ENCODE results near the gene IL1RAPL1.
"Not testable (repeated sequence)": the region's sequence is repeated elsewhere in the genome, so short reads cannot be mapped to it uniquely, and the experiment has no call there.

The IL1RAPL1 gene

GRCh38 chrX:29297171-29297800 lies 710.0 kb downstream of the IL1RAPL1 start:
- Histone ChIP-seq H3K9me3 (ENCODE audit: control insufficient read depth in 2 of 2, low read length in 2 of 2) (no peaks in the 10 kb centered on the region), H3K4me3 (ENCODE audit: low read length in 2 of 2) (no peak overlapping the region), H3K27ac (ENCODE audit: low read length) (no peak overlapping the region), H3K27me3 (ENCODE audit: control insufficient read depth in 1 of 2, insufficient read depth in 2 of 2, low read length in 2 of 2) (no peaks in the 10 kb centered on the region), H3K36me3 (ENCODE audit: control insufficient read depth in 2 of 2, insufficient read depth in 2 of 2, low read length in 2 of 2) (no peaks in the 10 kb centered on the region), H3K9ac (ENCODE audit: low read length in 2 of 2) (no peak overlapping the region), H3K4me1 (ENCODE audit: control insufficient read depth, insufficient read depth, low read length) (no peaks in the 10 kb centered on the region)

DNA sequence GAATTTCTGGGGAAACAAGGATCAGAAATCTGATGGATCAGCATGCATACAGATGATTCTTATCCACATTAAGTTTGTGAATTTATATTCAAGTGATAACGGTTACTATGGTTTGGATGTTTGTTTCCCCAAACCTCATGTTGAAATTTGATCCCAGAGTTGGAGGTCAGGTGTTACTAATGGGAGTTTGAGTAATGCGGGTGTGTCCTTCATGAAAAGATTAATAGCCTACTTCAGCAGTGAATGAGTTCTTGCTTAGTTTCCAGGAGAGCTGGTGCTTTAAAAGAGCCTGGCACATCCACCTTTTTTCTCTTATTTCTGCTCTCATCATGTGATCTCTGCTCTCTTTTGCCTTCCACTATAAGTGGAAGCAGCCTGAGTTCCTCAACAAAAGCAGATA lies 712.4 kb downstream of the IL1RAPL1 start:
- no peaks in the 10 kb centered on the region for H3K27me3 ChIP-seq (ENCODE audit: control insufficient read depth in 1 of 2, insufficient read depth in 2 of 2, low read length in 2 of 2)
- no peak overlapping the region for H3K4me3 ChIP-seq (ENCODE audit: low read length in 2 of 2)
- H3K4me1 ChIP-seq (ENCODE audit: control insufficient read depth, insufficient read depth, low read length) = no peaks in the 10 kb centered on the region
- no peak overlapping the region for H3K9ac ChIP-seq (ENCODE audit: low read length in 2 of 2)
- H3K27ac ChIP-seq (ENCODE audit: low read length) = no peak overlapping the region
- H3K9me3 ChIP-seq (ENCODE audit: control insufficient read depth in 2 of 2, low read length in 2 of 2) = no peaks in the 10 kb centered on the region
- H3K36me3 ChIP-seq (ENCODE audit: control insufficient read depth in 2 of 2, insufficient read depth in 2 of 2, low read length in 2 of 2) = no peaks in the 10 kb centered on the region

DNA sequence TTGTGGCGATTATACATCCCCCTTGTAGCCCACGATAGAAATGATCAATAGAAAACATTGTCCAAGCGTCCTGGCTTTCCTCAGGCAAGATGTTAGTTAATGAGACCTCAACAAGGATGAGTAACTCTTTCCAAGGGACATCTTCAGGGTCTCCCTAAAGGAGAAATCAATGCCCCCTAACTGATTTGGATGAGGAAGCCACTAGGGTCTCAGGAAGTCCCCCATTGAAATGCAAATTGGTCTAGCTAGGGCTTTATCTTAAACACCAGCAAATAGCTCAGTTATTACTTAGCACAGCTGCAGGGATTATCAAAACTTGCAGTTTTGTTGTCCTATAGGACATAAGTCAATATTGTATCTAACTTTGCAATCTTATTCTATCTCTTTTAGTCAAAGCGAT lies 721.5 kb downstream of the IL1RAPL1 start:
- Histone ChIP-seq H3K9ac (ENCODE audit: low read length in 2 of 2) (no peak overlapping the region), H3K36me3 (ENCODE audit: control insufficient read depth in 2 of 2, insufficient read depth in 2 of 2, low read length in 2 of 2) (no peaks in the 10 kb centered on the region), H3K4me1 (ENCODE audit: control insufficient read depth, insufficient read depth, low read length) (no peaks in the 10 kb centered on the region), H3K4me3 (ENCODE audit: low read length in 2 of 2) (no peak overlapping the region), H3K9me3 (ENCODE audit: control insufficient read depth in 2 of 2, low read length in 2 of 2) (no peaks in the 10 kb centered on the region), H3K27ac (ENCODE audit: low read length) (no peak overlapping the region), H3K27me3 (ENCODE audit: control insufficient read depth in 1 of 2, insufficient read depth in 2 of 2, low read length in 2 of 2) (no peaks in the 10 kb centered on the region)

GRCh38 chrX:29315931-29316330 lies 728.7 kb downstream of the IL1RAPL1 start:
- Histone ChIP-seq H3K4me1 (ENCODE audit: control insufficient read depth, insufficient read depth, low read length) (no peaks in the 10 kb centered on the region), H3K36me3 (ENCODE audit: control insufficient read depth in 2 of 2, insufficient read depth in 2 of 2, low read length in 2 of 2) (no peaks in the 10 kb centered on the region), H3K4me3 (ENCODE audit: low read length in 2 of 2) (no peak overlapping the region), H3K27me3 (ENCODE audit: control insufficient read depth in 1 of 2, insufficient read depth in 2 of 2, low read length in 2 of 2) (no peaks in the 10 kb centered on the region), H3K27ac (ENCODE audit: low read length) (no peak overlapping the region), H3K9me3 (ENCODE audit: control insufficient read depth in 2 of 2, low read length in 2 of 2) (no peaks in the 10 kb centered on the region), H3K9ac (ENCODE audit: low read length in 2 of 2) (no peak overlapping the region)

DNA sequence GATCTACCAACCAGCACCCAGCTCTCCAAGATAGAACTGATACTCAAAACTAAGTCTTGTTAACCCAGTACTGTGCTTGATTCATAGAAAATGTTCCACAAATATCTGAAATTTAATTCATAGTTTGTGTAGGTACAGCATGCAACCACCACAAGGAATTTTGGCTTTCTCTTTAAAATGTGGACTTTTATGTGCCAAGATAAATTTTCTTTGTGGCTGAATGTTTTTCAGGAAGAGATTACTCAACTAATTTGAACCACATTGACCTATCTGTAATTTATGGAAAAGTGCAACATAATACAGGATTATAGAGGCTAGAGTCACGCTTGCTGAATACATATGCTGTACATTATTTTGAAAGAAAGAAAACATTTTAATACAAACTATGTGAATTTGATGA lies 730.8 kb downstream of the IL1RAPL1 start:
- H3K27me3 ChIP-seq (ENCODE audit: control insufficient read depth in 1 of 2, insufficient read depth in 2 of 2, low read length in 2 of 2) = no peaks in the 10 kb centered on the region
- no peaks in the 10 kb centered on the region for H3K4me1 ChIP-seq (ENCODE audit: control insufficient read depth, insufficient read depth, low read length)
- no peak overlapping the region for H3K27ac ChIP-seq (ENCODE audit: low read length)
- H3K4me3 ChIP-seq (ENCODE audit: low read length in 2 of 2) = no peak overlapping the region
- H3K9me3 ChIP-seq (ENCODE audit: control insufficient read depth in 2 of 2, low read length in 2 of 2) = no peaks in the 10 kb centered on the region
- H3K9ac ChIP-seq (ENCODE audit: low read length in 2 of 2) = no peak overlapping the region
- H3K36me3 ChIP-seq (ENCODE audit: control insufficient read depth in 2 of 2, insufficient read depth in 2 of 2, low read length in 2 of 2) = no peaks in the 10 kb centered on the region

DNA sequence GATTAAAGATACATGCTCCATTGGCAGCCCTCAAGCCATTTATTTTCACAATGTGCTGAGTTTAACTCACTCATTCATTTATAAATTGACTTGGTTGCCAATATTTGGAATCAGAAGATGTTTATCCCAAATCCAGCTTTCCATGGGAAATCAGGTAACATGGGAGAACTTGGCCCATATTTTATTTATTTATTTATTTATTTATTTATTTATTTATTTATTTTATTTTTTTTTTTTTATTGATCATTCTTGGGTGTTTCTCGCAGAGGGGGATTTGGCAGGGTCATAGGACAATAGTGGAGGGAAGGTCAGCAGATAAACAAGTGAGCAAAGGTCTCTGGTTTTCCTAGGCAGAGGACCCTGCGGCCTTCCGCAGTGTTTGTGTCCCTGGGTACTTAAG lies 745.2 kb downstream of the IL1RAPL1 start:
- H3K9ac ChIP-seq (ENCODE audit: low read length in 2 of 2); H3K36me3 ChIP-seq (ENCODE audit: control insufficient read depth in 2 of 2, insufficient read depth in 2 of 2, low read length in 2 of 2); H3K27ac ChIP-seq (ENCODE audit: low read length): not testable (repeated sequence)

DNA sequence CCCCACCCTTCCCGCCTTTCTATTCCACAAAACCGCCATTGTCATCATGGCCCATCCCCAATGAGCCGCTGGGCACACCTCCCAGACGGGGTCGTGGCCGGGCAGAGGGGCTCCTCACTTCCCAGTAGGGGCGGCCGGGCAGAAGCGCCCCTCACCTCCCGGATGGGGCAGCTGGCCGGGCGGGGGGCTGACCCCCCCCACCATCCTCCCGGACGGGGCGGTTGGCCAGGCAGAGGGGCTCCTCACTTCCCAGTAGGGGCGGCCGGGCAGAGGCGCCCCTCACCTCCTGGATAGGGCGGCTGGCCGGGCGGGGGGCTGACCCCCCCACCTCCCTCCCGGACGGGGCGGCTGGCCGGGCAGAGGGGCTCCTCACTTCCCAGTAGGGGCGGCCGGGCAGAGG lies 745.8 kb downstream of the IL1RAPL1 start:
- H3K27me3 ChIP-seq (ENCODE audit: control insufficient read depth in 1 of 2, insufficient read depth in 2 of 2, low read length in 2 of 2); H3K9me3 ChIP-seq (ENCODE audit: control insufficient read depth in 2 of 2, low read length in 2 of 2); H3K4me1 ChIP-seq (ENCODE audit: control insufficient read depth, insufficient read depth, low read length); H3K36me3 ChIP-seq (ENCODE audit: control insufficient read depth in 2 of 2, insufficient read depth in 2 of 2, low read length in 2 of 2); H3K4me3 ChIP-seq (ENCODE audit: low read length in 2 of 2); H3K9ac ChIP-seq (ENCODE audit: low read length in 2 of 2); H3K27ac ChIP-seq (ENCODE audit: low read length): not testable (repeated sequence)

More for the DNA sequence above, 745.2 kb downstream of the IL1RAPL1 start:
- H3K9me3 ChIP-seq (ENCODE audit: control insufficient read depth in 2 of 2, low read length in 2 of 2); H3K4me1 ChIP-seq (ENCODE audit: control insufficient read depth, insufficient read depth, low read length); H3K27me3 ChIP-seq (ENCODE audit: control insufficient read depth in 1 of 2, insufficient read depth in 2 of 2, low read length in 2 of 2); H3K4me3 ChIP-seq (ENCODE audit: low read length in 2 of 2): not testable (repeated sequence)

DNA sequence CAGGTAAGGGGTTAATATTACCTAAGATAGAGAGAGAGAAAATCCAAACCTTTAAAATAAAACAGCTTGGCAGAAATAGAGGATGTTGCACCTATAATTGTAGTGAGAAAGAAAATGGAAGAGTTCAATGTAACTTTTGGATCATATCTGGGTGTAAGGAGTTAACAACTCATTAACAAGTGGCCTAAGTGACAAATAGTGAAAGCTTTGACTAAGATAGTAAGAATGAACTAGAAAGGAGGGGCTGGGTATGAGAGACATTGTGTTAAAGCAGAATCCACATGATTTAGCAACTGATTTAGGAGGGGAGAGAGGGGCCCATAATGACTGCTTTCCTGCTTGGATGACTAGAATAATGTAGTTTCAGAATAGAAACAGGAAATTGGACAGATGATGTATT lies 761.0 kb downstream of the IL1RAPL1 start:
- no peak overlapping the region for H3K9ac ChIP-seq (ENCODE audit: low read length in 2 of 2)
- H3K27me3 ChIP-seq (ENCODE audit: control insufficient read depth in 1 of 2, insufficient read depth in 2 of 2, low read length in 2 of 2) = no peaks in the 10 kb centered on the region
- H3K4me3 ChIP-seq (ENCODE audit: low read length in 2 of 2) = no peak overlapping the region
- no peaks in the 10 kb centered on the region for H3K9me3 ChIP-seq (ENCODE audit: control insufficient read depth in 2 of 2, low read length in 2 of 2)
- H3K27ac ChIP-seq (ENCODE audit: low read length) = no peak overlapping the region
- H3K36me3 ChIP-seq (ENCODE audit: control insufficient read depth in 2 of 2, insufficient read depth in 2 of 2, low read length in 2 of 2) = no peaks in the 10 kb centered on the region
- H3K4me1 ChIP-seq (ENCODE audit: control insufficient read depth, insufficient read depth, low read length) = no peaks in the 10 kb centered on the region

DNA sequence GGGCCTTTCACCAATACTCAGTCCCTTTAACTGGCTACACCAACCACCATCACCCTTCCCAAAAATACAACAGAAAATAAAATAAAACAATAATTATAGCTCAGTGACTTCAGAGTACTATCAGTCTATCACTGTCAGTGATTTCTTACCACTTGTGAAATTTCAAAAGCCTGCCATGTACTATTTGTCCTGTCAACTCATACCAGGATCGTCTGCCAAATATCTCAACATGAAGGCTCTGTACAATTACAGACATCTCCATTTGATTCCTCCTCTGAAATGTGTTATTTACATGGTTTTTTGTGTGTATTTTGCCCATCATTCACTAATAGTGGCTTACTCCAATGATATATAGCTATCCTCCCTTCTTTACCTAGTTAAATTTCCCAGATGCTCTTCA lies 772.0 kb downstream of the IL1RAPL1 start:
- Histone ChIP-seq H3K4me3 (ENCODE audit: low read length in 2 of 2) (no peak overlapping the region), H3K4me1 (ENCODE audit: control insufficient read depth, insufficient read depth, low read length) (no peaks in the 10 kb centered on the region), H3K9ac (ENCODE audit: low read length in 2 of 2) (no peak overlapping the region), H3K27me3 (ENCODE audit: control insufficient read depth in 1 of 2, insufficient read depth in 2 of 2, low read length in 2 of 2) (no peaks in the 10 kb centered on the region), H3K27ac (ENCODE audit: low read length) (no peak overlapping the region), H3K36me3 (ENCODE audit: control insufficient read depth in 2 of 2, insufficient read depth in 2 of 2, low read length in 2 of 2) (no peaks in the 10 kb centered on the region), H3K9me3 (ENCODE audit: control insufficient read depth in 2 of 2, low read length in 2 of 2) (no peaks in the 10 kb centered on the region)

DNA sequence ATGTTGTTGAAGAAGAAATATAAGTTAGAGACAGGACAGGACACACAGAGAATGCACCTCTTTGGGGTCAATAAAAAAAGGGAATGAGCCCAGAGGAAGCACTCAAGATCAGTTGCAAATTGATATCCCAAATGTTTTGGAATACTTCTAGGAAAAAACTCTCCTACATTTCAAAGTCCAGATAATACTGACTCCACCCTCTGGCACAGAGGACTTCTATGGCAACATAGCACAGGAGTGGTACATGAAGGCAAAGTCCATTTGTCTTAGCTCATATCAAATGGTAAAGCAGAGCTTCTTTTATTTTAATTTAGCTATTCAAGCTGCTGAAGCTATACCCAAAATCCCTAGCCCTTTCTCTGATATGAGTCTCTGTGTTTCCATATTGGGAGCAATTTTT lies 787.5 kb downstream of the IL1RAPL1 start:
- not testable (repeated sequence) for H3K36me3 ChIP-seq (ENCODE audit: control insufficient read depth in 2 of 2, insufficient read depth in 2 of 2, low read length in 2 of 2); H3K9me3 ChIP-seq (ENCODE audit: control insufficient read depth in 2 of 2, low read length in 2 of 2); H3K27me3 ChIP-seq (ENCODE audit: control insufficient read depth in 1 of 2, insufficient read depth in 2 of 2, low read length in 2 of 2); H3K9ac ChIP-seq (ENCODE audit: low read length in 2 of 2); H3K27ac ChIP-seq (ENCODE audit: low read length); H3K4me3 ChIP-seq (ENCODE audit: low read length in 2 of 2); H3K4me1 ChIP-seq (ENCODE audit: control insufficient read depth, insufficient read depth, low read length)

DNA sequence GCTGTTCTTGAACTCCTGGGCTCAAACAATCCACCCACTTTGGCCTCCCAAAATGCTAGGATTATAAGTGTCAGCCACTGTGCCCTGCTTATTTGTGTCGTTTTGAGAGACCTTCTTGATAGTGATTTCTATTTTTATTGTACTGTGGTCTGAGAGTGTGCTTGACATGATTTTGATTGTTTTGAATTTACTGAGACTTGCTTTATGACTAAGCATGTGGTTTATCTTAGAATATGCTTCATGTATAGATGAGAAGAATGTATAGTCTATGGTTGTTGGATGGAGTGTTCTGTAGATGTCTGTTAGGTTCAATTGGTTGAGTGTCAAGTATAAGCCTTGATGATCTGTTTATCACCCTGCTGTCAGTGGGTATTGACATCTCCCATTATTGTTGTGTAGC lies 789.3 kb downstream of the IL1RAPL1 start:
- H3K27ac ChIP-seq (ENCODE audit: low read length) = no peak overlapping the region
- no peaks in the 10 kb centered on the region for H3K4me1 ChIP-seq (ENCODE audit: control insufficient read depth, insufficient read depth, low read length)
- H3K36me3 ChIP-seq (ENCODE audit: control insufficient read depth in 2 of 2, insufficient read depth in 2 of 2, low read length in 2 of 2) = no peaks in the 10 kb centered on the region
- H3K4me3 ChIP-seq (ENCODE audit: low read length in 2 of 2) = no peak overlapping the region
- H3K9ac ChIP-seq (ENCODE audit: low read length in 2 of 2) = no peak overlapping the region
- peaks cover 0 to 5% of the 10 kb centered on the region in 2 donors for H3K9me3 ChIP-seq (ENCODE audit: control insufficient read depth in 2 of 2, low read length in 2 of 2)
- H3K27me3 ChIP-seq (ENCODE audit: control insufficient read depth in 1 of 2, insufficient read depth in 2 of 2, low read length in 2 of 2) = no peaks in the 10 kb centered on the region

All from stomach smooth muscle (tissue), 2 donors.